DMS79 (cell line): ENCODE measurements around the gene ARL14EP.

Source experiments
- DNase-seq: peaks from one replicate; lab custom pipeline; 2025; lab: John Stamatoyannopoulos, UW

The ARL14EP gene

GRCh38 chr11:30328681-30329080 lies 5.8 kb downstream of the ARL14EP start:
- DNase-seq = no peak

GRCh38 chr11:30329150-30329940 lies 6.4 kb downstream of the ARL14EP start:
- DNase-seq = no peak

- no peak for DNase-seq
Measured at GRCh38 chr11:30333405-30333804, 10.5 kb downstream of the ARL14EP start.

GRCh38 chr11:30342736-30343166 lies 19.8 kb downstream of the ARL14EP start:
- no peak for DNase-seq

- no peak for DNase-seq
Measured at GRCh38 chr11:30344085-30344484, 21.2 kb downstream of the ARL14EP start.

GRCh38 chr11:30345644-30346043 lies 22.7 kb downstream of the ARL14EP start:
- DNase-seq = no peak

GRCh38 chr11:30346068-30346688 lies 23.3 kb downstream of the ARL14EP start:
- peak; percentile 18 for DNase-seq

- DNase-seq = no peak
Measured at GRCh38 chr11:30348035-30348434, 25.1 kb downstream of the ARL14EP start.

- no peak for DNase-seq
Measured at GRCh38 chr11:30349885-30350284, 27.0 kb downstream of the ARL14EP start.

GRCh38 chr11:30350384-30350783 lies 27.5 kb downstream of the ARL14EP start:
- DNase-seq = no peak

- peak; percentile 99 for DNase-seq
Measured at GRCh38 chr11:30351061-30351460, 28.2 kb downstream of the ARL14EP start.

- DNase-seq = no peak
Measured at GRCh38 chr11:30356391-30356790, 33.5 kb downstream of the ARL14EP start.

GRCh38 chr11:30357872-30358271 lies 35.0 kb downstream of the ARL14EP start:
- DNase-seq = no peak

- no peak for DNase-seq
Measured at GRCh38 chr11:30358536-30358935, 35.6 kb downstream of the ARL14EP start.

- no peak for DNase-seq
Measured at GRCh38 chr11:30360741-30361140, 37.8 kb downstream of the ARL14EP start.

- DNase-seq = no peak
Measured at GRCh38 chr11:30364139-30364836, 41.4 kb downstream of the ARL14EP start.

- DNase-seq = no peak
Measured at GRCh38 chr11:30364837-30365482, 42.1 kb downstream of the ARL14EP start.

GRCh38 chr11:30365793-30366517 lies 43.1 kb downstream of the ARL14EP start:
- no peak for DNase-seq

- no peak for DNase-seq
Measured at GRCh38 chr11:30368394-30368793, 45.5 kb downstream of the ARL14EP start.

- DNase-seq = no peak
Measured at GRCh38 chr11:30370164-30370563, 47.3 kb downstream of the ARL14EP start.

- DNase-seq = no peak
Measured at GRCh38 chr11:30377347-30377746, 54.4 kb downstream of the ARL14EP start.

- DNase-seq = no peak
Measured at GRCh38 chr11:30380846-30381245, 57.9 kb downstream of the ARL14EP start.
